Measurements from ENCODE around the gene CACNA1G.

- TF ChIP-seq CTCF (IDR thresholded peaks at IDR 0.05) (no peak), POLR2A (IDR thresholded peaks at IDR 0.05) (no peak)
Measured at GRCh38 chr17:50614471-50615051, 54.0 kb downstream of the CACNA1G start.
